Fibroblast of lung (primary cell): Measurements from ENCODE around the gene HNRNPH2. TPM values are rescaled to one million over a fixed set of nuclear protein-coding genes. Genes with fewer than 3 reads are reported as not detected.

ENCODE experiments used
- DNase-seq, 2 donors: peaks; one replicate each; pipeline versions ENCODE4 v3.0.0 to v3.0.0-alpha.2; 2010; ENCODE audit warnings: low read depth in 2 of 2
- H2AFZ ChIP-seq: 2 replicates; pipeline ENCODE4 v1.5.1; 2012; ENCODE audit warnings: low read length, control low read depth, inconsistent platforms
- H3K27ac ChIP-seq: 2 replicates; pipeline ENCODE4 v1.5.1; 2011; ENCODE audit warnings: low read length, control low read depth; ENCODE audit not compliant: insufficient read depth
- H3K27me3 ChIP-seq: 2 replicates; pipeline ENCODE4 v1.5.1; 2011; ENCODE audit warnings: mild to moderate bottlenecking, low read length; ENCODE audit not compliant: control insufficient read depth, insufficient read depth
- H3K36me3 ChIP-seq: 2 replicates; pipeline ENCODE4 v1.5.1; 2011; ENCODE audit warnings: low read length; ENCODE audit not compliant: control insufficient read depth, insufficient read depth
- H3K4me1 ChIP-seq: 2 replicates; pipeline ENCODE4 v1.5.1; 2011; ENCODE audit warnings: low read length; ENCODE audit not compliant: control insufficient read depth, insufficient read depth; ENCODE audit errors: extremely low read depth
- H3K4me2 ChIP-seq: 2 replicates; pipeline ENCODE4 v1.5.1; 2011; ENCODE audit warnings: low read length, control low read depth; ENCODE audit not compliant: insufficient read depth; ENCODE audit errors: extremely low read depth
- H3K4me3 ChIP-seq, 4 experiments: fragments of 200-600 bp in 1 of 4; sonication (generic) in 1 of 4; replicated peaks in 1 of 4; 2 replicates each; pipeline ENCODE4 v1.5.1; 2011 to 2016; ENCODE audit warnings: low read length in 4 of 4, low read depth in 3 of 4, mild to moderate bottlenecking in 3 of 4, control low read depth in 2 of 4, inconsistent platforms in 1 of 4, mixed read lengths in 1 of 4; ENCODE audit not compliant: insufficient read depth in 1 of 4; ENCODE audit errors: control extremely low read depth in 1 of 4
- H3K79me2 ChIP-seq: 2 replicates; pipeline ENCODE4 v1.5.1; 2012; ENCODE audit warnings: mild to moderate bottlenecking, low read length, inconsistent platforms; ENCODE audit not compliant: control insufficient read depth, insufficient read depth
- H3K9ac ChIP-seq: 2 replicates; pipeline ENCODE4 v1.5.1; 2011; ENCODE audit warnings: mild to moderate bottlenecking, low read length, control low read depth; ENCODE audit not compliant: insufficient read depth
- H3K9me3 ChIP-seq: 2 replicates; pipeline ENCODE4 v1.5.1; 2012; ENCODE audit warnings: low read depth, low read length; ENCODE audit not compliant: control insufficient read depth, insufficient read depth
- H4K20me1 ChIP-seq: 2 replicates; pipeline ENCODE4 v1.5.1; 2011; ENCODE audit warnings: low read length; ENCODE audit not compliant: control insufficient read depth, insufficient read depth; ENCODE audit errors: extremely low read depth
- CTCF ChIP-seq, 2 donors: IDR thresholded peaks in 1 of 2; conservative IDR thresholded peaks in 1 of 2; 1 replicate in 1 of 2; 2 replicates in 1 of 2; pipeline ENCODE4 v1.5.1; 2011 to 2012; ENCODE audit warnings: low read length in 2 of 2, control low read depth in 1 of 2, inconsistent platforms in 1 of 2, low read depth in 1 of 2, mild to moderate bottlenecking in 1 of 2
- EZH2 ChIP-seq: IDR thresholded peaks from 2 replicates; pipeline ENCODE4 v1.5.1; 2012; ENCODE audit warnings: low read length, control low read depth, mild to moderate bottlenecking; ENCODE audit errors: missing control alignments
- polyA plus RNA-seq, 2 donors: library from polyadenylated mRNA; depleted of rRNA in 1 of 2; stranded (reverse) in 1 of 2; unstranded in 1 of 2; fragments of >200 nt; gene quantifications; 2 replicates each; pipeline ENCODE4 v1.2.1, GENCODE V29; 2011 to 2012; ENCODE audit warnings: missing spikeins in 1 of 2
- total RNA-seq: library from RNA; depleted of rRNA; stranded (reverse); fragments of >200 nt; gene quantifications from 2 replicates; pipeline ENCODE4 v1.2.1, GENCODE V29; 2014

Gene HNRNPH2
- total and polyA plus RNA-seq, 2 donors (not counting 1 experiment from before 2014, with no cell fraction given), result 84.1 to 91.5 TPM

GRCh38 chrX:101393530-101394305 is 14.3 kb upstream of the HNRNPH2 start:
- H3K4me2 ChIP-seq, result no peak overlapping the region

GRCh38 chrX:101394372-101394771 is 13.7 kb upstream of the HNRNPH2 start:
- no peak for TF ChIP-seq CTCF (conservative IDR thresholded peaks at IDR 0.05 in 1 of 2, IDR thresholded peaks at IDR 0.05 in 1 of 2; ENCODE audit: low read depth in 1 of 2, low read length in 2 of 2)
- TF ChIP-seq EZH2, result no peak
- no peak overlapping the region for H3K9ac ChIP-seq
- no peaks in the 10 kb centered on the region for H4K20me1 ChIP-seq
- no peaks in the 10 kb centered on the region for H3K27me3 ChIP-seq
- no peaks in the 10 kb centered on the region for H3K36me3 ChIP-seq
- peaks cover 18% of the 10 kb centered on the region for H3K79me2 ChIP-seq
- H3K4me2 ChIP-seq, result no peak overlapping the region
- H2AFZ ChIP-seq, result no peak overlapping the region
- H3K4me1 ChIP-seq, result no peaks in the 10 kb centered on the region
- DNase-seq, result no peak
- no peak overlapping the region for H3K4me3 ChIP-seq
- no peaks in the 10 kb centered on the region for H3K9me3 ChIP-seq
- no peak overlapping the region for H3K27ac ChIP-seq

More at GRCh38 chrX:101393530-101394305, 14.3 kb upstream of the HNRNPH2 start:
- Histone ChIP-seq H3K4me3 (peak overlapping the region in 1 of 4 experiments; percentile 29), H3K4me1 (no peaks in the 10 kb centered on the region), H3K27ac (no peak overlapping the region), H4K20me1 (no peaks in the 10 kb centered on the region), H3K36me3 (no peaks in the 10 kb centered on the region), H3K27me3 (no peaks in the 10 kb centered on the region), H3K9ac (no peak overlapping the region), H3K9me3 (no peaks in the 10 kb centered on the region), H3K79me2 (peaks cover 18% of the 10 kb centered on the region), H2AFZ (no peak overlapping the region)
- TF ChIP-seq EZH2, result no peak
- no peak for TF ChIP-seq CTCF (conservative IDR thresholded peaks at IDR 0.05 in 1 of 2, IDR thresholded peaks at IDR 0.05 in 1 of 2; ENCODE audit: low read depth in 1 of 2, low read length in 2 of 2)
- no peak for DNase-seq

GRCh38 chrX:101395789-101396188 is 12.2 kb upstream of the HNRNPH2 start:
- H4K20me1 ChIP-seq, result no peaks in the 10 kb centered on the region
- H3K27me3 ChIP-seq, result no peaks in the 10 kb centered on the region
- H3K4me1 ChIP-seq, result no peaks in the 10 kb centered on the region
- no peaks in the 10 kb centered on the region for H3K9me3 ChIP-seq
- H3K4me2 ChIP-seq, result no peak overlapping the region
- TF ChIP-seq EZH2 (no peak), CTCF (conservative IDR thresholded peaks at IDR 0.05 in 1 of 2, IDR thresholded peaks at IDR 0.05 in 1 of 2; ENCODE audit: low read depth in 1 of 2, low read length in 2 of 2) (no peak)
- peaks cover 18% of the 10 kb centered on the region for H3K79me2 ChIP-seq
- no peak overlapping the region for H3K27ac ChIP-seq
- no peak overlapping the region for H3K4me3 ChIP-seq
- peak in 1 of 2 donors; percentile 40 for DNase-seq
- H3K36me3 ChIP-seq, result no peaks in the 10 kb centered on the region
- H3K9ac ChIP-seq, result no peak overlapping the region
- no peak overlapping the region for H2AFZ ChIP-seq
